Jurkat, Clone E6-1 (cell line): ENCODE results near the gene GRIK1.

Experiments used
- DNase-seq: peaks from one replicate; pipeline ENCODE4 v3.0.0-alpha.2; 2011; ENCODE audit warnings: low read depth, low spot score
- H3K4me3 ChIP-seq: 2 replicates; pipeline ENCODE4 v1.5.1; 2011; ENCODE audit warnings: mild to moderate bottlenecking, low read length, control low read depth, moderate library complexity

The GRIK1 gene

GRCh38 chr21:29849735-29850176 lies 90.0 kb downstream of the GRIK1 start:
- H3K4me3 ChIP-seq = no peak overlapping the region
- peak; percentile 57 for DNase-seq

- H3K4me3 ChIP-seq = no peak overlapping the region
- DNase-seq = no peak
Measured at GRCh38 chr21:29843804-29844203, 96.0 kb downstream of the GRIK1 start.

GRCh38 chr21:29834617-29835016 lies 105.2 kb downstream of the GRIK1 start:
- no peak for DNase-seq
- H3K4me3 ChIP-seq = no peak overlapping the region

GRCh38 chr21:29832217-29832616 lies 107.6 kb downstream of the GRIK1 start:
- DNase-seq = no peak

GRCh38 chr21:29829564-29830275 lies 110.1 kb downstream of the GRIK1 start:
- no peak overlapping the region for H3K4me3 ChIP-seq
- no peak for DNase-seq

More at GRCh38 chr21:29832217-29832616, 107.6 kb downstream of the GRIK1 start:
- H3K4me3 ChIP-seq = no peak overlapping the region

- no peak for DNase-seq
- H3K4me3 ChIP-seq = no peak overlapping the region
Measured at GRCh38 chr21:29827647-29828046, 112.1 kb downstream of the GRIK1 start.

GRCh38 chr21:29827236-29827635 lies 112.6 kb downstream of the GRIK1 start:
- DNase-seq = no peak
- H3K4me3 ChIP-seq = no peak overlapping the region

GRCh38 chr21:29826386-29826785 lies 113.4 kb downstream of the GRIK1 start:
- no peak for DNase-seq

GRCh38 chr21:29825936-29826335 lies 113.9 kb downstream of the GRIK1 start:
- no peak overlapping the region for H3K4me3 ChIP-seq
- no peak for DNase-seq

More at GRCh38 chr21:29826386-29826785, 113.4 kb downstream of the GRIK1 start:
- no peak overlapping the region for H3K4me3 ChIP-seq

GRCh38 chr21:29825345-29825744 lies 114.5 kb downstream of the GRIK1 start:
- no peak overlapping the region for H3K4me3 ChIP-seq
- no peak for DNase-seq

- DNase-seq = no peak
- no peak overlapping the region for H3K4me3 ChIP-seq
Measured at GRCh38 chr21:29822064-29822463, 117.7 kb downstream of the GRIK1 start.

GRCh38 chr21:29821230-29821629 lies 118.6 kb downstream of the GRIK1 start:
- no peak overlapping the region for H3K4me3 ChIP-seq
- no peak for DNase-seq

GRCh38 chr21:29819675-29820326 lies 120.0 kb downstream of the GRIK1 start:
- no peak for DNase-seq

GRCh38 chr21:29818383-29818921 lies 121.3 kb downstream of the GRIK1 start:
- DNase-seq = no peak
- no peak overlapping the region for H3K4me3 ChIP-seq

More at GRCh38 chr21:29819675-29820326, 120.0 kb downstream of the GRIK1 start:
- H3K4me3 ChIP-seq = no peak overlapping the region

GRCh38 chr21:29817450-29817849 lies 122.3 kb downstream of the GRIK1 start:
- no peak overlapping the region for H3K4me3 ChIP-seq
- DNase-seq = no peak

- no peak overlapping the region for H3K4me3 ChIP-seq
- no peak for DNase-seq
Measured at GRCh38 chr21:29812947-29813346, 126.8 kb downstream of the GRIK1 start.

GRCh38 chr21:29810871-29811270 lies 128.9 kb downstream of the GRIK1 start:
- DNase-seq = no peak

GRCh38 chr21:29808153-29808552 lies 131.6 kb downstream of the GRIK1 start:
- H3K4me3 ChIP-seq = no peak overlapping the region

More at GRCh38 chr21:29810871-29811270, 128.9 kb downstream of the GRIK1 start:
- no peak overlapping the region for H3K4me3 ChIP-seq

GRCh38 chr21:29805105-29805504 lies 134.7 kb downstream of the GRIK1 start:
- no peak overlapping the region for H3K4me3 ChIP-seq
- no peak for DNase-seq

More at GRCh38 chr21:29808153-29808552, 131.6 kb downstream of the GRIK1 start:
- no peak for DNase-seq

GRCh38 chr21:29803191-29803590 lies 136.6 kb downstream of the GRIK1 start:
- no peak for DNase-seq
- no peak overlapping the region for H3K4me3 ChIP-seq
